HG02623 (cell line): ENCODE measurements around the gene MRO.
"Not testable (repeated sequence)": the region's sequence is repeated elsewhere in the genome, so short reads cannot be mapped to it uniquely, and the experiment has no call there.

Source experiments
- ATAC-seq: cut with Tn5 transposase; IDR thresholded peaks from one replicate; pipeline ENCODE4 v1.9.1; 2021; ENCODE audit warnings: moderate library complexity; ENCODE audit not compliant: unreplicated experiment

MRO gene

DNA sequence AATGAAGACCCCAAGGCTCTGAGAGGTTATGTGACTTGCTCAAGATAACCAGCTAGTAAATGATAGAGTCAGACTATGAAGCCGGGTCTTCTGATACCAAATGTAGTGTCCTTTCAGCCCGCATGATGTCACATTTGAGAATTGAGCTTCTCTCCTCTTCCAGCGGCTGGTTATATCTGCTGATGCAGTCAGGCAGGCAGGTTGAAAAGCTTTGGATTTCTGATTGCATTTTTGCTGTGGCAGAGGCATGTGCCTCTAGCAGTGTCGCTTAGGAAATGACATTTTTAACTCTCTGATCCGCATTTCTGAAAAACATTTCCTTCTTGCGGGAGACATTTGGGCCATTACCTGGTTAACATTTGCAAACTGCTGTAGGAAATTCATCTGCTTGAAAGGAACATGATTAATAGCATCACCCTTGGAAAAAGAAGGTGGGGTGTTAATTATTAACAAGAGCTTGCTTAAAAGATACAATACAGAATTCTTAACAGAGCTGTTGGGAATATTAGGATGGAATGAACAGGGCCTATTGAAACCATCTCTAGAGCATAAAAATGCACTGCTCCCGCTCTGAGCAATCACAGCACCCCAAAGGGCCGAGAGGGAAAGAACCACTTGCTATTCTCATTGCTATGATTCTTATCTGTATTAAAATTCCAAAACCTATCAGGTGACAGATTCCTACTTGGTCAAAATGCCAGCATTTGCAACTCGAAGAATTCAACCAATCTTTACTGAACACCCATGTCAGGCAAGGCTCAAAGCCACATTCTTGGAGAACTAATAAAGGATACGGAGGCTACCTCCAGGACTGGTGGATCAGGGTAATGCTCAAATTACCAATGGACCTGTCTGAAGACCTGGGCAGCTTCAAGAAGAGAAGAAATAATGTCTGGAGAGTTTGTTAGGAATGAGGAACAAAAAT lies 25.9 kb downstream of the MRO start:
- no peak for ATAC-seq

DNA sequence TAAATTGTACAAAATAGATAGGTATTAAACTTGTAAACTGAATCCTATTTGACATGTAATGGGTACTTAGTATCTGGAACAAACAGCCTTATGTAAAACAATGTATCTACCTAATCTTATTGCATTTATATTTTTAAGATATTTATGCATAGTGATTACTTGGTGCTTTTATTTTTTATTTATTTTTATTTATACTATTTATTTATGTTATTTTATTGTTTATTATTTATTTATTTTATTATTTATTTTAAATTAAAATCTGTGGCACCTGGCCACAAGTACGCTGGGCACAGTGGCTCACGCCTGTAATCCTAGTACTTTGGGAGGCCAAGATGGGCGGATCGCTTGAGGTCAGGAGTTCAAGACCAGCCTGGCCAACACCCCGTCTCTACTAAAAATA lies 26.9 kb downstream of the MRO start:
- no peak for ATAC-seq

DNA sequence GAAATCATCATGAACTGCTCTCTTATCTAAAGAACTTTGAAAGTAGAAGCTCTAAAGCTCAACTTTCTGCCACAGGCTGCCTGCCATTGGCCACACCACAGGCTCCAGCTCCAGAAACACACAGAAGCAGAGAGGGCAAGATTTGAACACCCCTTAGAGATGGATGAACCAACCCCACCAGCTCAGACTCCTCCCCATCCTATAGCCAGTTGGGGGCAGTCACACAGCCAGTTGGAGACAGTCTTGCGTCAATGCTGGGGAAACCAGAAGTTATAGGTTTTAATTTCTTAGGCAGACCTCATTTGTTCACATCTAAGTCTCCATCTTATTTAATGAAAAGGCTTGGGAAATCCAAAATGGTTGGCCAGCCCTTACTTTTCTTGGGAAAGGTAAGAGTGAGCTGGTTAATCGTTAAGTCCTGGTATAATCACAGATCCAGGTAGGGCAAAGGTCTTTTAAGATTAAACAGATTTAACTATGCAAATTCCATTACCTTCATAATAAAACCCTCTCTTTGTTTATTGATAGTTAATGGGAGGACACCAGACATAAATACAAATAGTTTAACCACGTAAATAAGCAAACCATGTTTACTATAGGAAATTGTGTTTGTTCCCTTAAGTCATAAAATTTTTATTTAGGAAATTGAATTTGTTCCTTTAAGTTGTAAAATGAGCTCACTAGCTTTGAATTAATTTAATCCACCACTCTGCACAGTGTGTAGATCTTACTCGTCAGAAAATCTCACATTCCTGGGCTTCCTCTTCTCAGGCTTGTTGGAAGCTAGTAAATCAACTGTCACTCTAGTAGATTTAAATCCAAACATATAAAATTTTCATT lies 28.0 kb downstream of the MRO start:
- no peak for ATAC-seq

DNA sequence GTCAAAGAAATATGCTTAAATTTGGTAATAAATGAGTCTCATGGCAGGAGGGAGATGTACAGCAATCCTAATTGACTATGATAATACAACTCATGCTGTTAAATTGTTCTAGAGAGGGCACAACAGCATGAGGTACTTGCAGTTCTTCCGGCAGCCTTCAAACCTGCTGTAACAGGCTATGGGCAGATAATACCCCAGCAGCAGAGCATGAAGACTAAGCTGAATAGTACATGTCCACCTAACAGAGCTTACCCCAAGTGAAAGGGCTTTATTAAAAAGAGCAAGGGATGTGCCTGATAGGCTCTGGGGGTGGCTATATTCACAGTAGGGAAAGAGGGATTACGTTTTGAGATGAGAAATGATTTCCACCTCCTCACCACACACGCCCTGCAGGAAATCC lies 28.9 kb downstream of the MRO start:
- no peak for ATAC-seq

DNA sequence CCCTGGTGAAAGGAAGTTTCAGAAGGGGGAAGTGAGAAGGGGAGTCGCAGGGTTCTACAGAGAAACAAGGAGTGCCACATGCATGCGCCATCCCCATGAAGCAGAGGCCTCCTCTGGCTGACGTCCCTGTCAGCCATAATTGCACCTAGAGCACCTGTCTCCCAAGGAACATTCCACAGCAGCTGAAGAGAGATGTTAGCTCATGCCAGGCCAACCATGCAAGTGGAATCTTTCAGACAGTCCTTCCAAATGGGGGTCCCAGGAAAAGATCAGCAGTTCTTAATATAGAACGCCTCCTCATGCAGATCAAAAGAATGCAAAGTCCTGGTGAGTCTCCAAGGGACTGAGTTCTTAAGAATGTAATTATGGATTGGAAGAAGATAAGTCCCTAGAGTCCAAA lies 29.6 kb downstream of the MRO start:
- ATAC-seq: no peak

DNA sequence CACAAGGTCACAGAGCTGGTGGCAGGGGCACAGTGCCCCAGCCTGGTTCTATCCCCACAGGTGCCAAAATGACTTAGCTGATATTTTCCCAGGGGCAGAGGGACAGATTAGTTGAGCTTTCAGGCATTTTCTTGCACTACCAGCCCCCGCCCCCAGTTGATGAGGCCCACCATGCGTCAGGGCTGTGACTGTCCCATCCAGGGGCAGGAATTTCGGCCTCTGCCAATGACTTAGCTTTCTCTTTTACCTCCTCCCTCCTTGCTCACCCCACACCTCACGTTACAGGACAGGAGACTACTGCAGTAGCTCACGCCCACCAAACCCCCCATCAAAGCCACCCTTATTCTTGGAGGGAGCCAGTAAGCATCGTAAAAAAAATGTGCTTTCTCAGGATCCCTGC lies 31.5 kb downstream of the MRO start:
- no peak for ATAC-seq

DNA sequence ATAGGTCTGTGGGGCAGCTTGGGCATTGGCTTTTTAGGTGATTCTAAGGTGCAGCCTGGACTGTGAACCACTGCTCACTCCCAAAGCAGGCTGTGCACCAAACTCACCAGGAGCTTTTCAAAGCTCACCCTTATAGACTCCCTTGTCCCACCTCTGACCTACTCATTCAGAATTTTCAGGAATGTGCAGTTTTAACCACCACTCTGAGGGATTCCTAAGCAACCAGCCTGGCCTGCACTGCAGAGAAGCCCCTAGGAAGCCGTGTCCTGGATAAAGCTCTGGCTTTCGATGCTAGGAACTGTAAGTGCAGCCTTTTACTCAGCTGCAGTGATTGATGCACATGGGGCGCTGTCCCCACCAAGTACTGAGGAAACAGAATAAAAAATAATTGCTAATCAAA lies 33.0 kb downstream of the MRO start:
- no peak for ATAC-seq

DNA sequence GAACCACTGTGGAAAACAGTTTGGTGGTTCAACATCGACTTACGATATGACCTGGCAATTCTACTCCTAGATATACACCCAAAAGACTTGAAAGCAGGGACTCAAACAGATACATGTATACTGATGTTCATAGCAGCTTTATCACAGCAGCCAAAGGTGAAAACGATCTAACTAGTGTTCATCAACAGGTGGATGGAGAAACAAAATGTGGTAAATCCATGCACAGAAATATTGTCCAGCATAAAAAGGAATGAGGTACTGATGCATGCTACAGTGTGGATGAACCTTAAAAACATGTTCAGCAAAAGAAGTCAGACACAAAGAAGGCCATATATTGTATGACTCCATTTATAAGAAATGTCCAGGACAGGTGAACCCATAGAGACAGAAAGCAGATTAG lies 36.3 kb downstream of the MRO start:
- ATAC-seq: no peak

DNA sequence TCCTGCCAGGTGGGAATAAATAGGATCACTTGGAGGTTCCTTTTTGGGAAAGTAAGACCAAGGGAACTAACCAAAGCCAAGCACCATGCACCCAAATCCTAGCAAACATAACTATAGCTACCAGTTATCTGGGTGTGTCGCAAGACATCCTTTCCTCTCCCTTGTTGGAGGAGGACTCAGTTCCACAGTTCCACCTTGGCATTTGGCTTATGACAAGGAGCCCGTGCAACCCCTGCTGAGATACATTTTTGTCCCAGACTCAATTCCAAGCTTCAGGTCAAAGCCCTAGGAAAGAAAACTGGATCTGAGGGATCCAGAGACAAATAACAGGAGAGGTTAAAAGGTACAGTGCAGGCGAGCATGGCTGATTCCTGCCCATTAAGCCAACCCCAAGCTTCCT lies 40.8 kb downstream of the MRO start:
- ATAC-seq: not testable (repeated sequence)

DNA sequence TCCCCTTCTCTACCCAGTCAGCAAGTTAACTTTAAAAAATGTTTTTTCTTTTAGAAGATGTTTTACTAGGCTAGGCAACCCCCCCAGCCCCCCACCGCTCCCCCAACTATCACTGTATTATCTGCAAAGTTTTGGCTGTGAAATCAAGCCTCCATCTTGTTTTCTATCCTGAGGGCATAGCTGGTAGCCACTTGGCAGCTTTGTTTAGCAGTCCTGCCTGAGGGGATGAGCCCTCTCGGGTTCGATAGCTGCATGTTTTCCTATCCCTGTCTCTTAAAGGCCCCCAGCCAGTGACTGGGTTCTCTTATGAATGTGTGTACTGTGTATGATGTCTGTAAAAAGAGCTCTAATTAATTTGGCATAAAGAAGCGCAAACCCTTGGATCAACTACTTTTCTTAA lies 43.4 kb downstream of the MRO start:
- ATAC-seq: no peak

DNA sequence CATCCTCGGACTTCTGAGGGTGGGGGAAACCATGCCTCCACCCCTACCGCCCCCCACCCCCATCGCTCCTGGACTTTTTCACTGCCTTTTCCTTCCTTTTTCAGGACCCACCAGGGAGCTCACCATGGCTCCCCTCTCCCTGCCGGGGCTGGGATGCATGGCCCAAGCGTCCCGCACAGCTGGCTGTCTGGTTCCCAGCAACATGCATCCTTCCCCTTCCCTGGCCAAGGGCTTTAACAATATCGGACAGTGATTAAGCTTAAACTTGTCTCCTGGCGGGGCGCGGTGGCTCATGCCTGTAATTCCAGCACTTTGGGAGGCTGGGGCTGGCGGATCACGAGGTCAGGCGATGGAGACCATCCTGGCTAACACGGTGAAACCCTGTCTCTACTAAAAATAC lies 44.1 kb downstream of the MRO start:
- no peak for ATAC-seq

DNA sequence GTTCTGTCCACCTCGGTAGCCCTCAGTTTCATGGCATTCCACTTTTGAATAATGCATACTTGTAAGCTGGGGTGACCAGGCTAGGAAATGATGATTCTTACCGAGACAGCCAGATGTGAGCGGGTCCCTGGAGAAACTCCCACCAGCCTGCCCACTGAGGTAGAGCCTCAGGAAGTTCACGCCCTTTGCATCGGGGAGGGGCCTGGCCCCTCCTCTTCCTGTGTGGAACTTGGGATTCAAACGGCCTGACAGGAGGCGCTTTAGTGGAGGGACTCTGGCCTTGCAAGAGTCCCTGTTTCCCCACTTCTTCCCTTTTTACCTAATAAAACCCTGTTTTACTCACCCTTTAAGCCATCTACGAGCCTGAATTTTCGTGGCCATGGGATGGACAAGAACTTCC lies 44.6 kb downstream of the MRO start:
- ATAC-seq: no peak

DNA sequence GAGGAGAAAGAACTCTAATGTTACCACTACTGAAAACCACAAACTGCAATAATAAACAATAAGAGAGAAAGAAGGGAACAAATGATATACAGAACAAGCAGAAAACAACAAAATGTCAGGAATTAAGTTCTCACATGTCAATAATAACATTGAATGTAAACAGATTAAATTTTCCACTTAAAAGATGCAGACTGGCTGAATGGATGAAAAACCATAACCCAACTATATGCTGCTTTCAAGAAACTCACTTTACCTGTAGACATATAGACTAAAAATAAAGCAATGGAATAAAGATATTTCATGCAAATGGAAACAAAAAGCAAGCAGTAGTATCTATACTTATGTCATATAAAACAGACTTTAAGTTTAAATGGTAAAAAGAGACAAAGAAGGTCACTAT lies 50.4 kb downstream of the MRO start:
- no peak for ATAC-seq

DNA sequence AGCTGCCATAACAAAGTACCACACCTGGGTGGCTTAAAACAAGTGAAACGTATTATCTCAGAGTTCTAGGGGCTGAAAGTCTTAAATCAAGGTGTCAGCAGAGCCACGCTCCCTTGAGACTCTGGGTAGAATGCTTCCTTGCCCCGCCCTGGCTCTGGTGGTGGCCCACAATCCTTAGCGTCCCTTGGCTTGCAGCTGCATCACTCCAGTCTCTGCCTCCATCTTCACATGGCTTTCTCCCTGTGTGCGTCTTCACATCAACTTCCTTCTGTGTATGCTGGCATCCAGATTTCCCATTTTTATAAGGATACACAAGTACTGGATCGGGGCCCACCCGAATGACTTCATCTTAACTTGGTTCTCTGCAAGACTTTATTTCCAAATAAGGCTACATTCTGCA lies 62.5 kb downstream of the MRO start:
- ATAC-seq: no peak

DNA sequence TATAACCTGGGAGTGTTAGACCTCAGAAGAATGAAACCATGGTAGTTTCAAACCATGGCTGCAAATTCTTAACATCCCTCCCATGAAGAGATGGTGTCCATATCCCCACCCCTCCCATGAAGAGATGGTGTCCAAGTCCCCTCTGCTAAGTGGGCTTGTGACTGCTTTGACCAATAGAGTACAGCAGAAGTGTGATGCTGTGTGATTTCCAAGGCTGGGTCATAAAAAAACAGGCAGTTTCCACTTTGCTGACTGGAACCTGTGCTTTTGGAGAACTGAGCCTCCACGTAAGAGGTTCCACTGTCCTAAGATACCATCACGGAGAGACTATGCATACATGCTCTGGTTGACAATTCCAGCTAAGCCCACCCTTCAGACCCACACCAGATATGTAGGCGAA lies 65.5 kb downstream of the MRO start:
- no peak for ATAC-seq

DNA sequence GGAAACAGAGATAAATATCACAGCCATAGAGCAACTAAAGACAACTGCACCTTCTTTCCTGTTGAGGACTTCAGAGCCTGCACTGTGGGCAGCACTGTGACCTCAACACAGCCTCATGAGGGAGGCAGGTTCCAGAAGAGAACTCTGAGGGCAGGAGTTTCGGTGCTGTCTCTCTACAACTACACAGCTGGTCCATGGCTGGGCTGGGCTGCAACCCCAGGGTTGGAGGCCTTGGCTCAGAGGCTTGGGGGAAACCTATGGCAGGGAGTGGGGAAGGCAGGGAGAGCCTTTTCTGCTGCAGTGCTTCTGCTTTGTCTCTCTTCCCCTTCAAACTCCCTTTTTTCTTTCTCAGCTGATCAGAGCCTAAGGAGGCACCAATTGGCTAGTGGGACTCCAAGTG lies 66.5 kb downstream of the MRO start:
- ATAC-seq: no peak

DNA sequence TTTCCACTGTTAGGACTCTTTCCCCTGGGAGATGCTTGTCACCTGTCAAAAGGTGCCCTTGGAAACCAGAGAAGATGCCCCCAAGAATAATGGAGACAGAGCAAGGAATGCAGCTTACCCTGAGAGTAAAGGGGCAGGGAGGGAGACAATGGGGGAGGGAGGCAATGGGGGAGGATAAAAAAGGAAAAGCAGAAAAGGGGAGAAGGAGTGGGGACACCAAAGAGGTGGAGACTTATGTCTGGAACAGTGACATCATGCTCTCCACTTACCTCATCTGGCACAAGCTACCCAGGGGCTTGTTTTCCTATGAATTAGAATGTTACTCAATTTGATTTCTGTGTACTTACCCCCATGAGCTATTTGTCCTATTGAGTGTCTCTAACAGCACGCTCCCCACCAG lies 67.9 kb downstream of the MRO start:
- no peak for ATAC-seq

DNA sequence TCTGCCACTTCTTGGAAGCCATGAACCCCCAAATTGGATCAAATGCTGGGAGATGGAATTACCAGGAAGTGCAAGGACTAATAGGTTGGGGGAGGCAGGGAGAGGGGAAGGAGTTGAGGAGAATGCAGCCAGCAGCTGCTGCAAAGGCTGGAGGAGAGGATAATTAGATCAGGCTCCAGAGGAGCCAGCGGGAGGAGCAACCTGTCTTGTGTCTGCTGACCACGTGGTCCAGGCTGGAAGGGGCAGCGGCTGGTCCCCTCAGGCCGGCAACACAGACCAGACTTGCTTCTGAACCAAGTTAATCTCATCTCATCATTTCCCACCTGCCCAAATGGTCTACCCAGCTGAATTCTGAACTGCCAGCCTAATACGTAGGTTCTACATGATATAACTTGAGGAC lies 68.3 kb downstream of the MRO start:
- ATAC-seq: no peak

DNA sequence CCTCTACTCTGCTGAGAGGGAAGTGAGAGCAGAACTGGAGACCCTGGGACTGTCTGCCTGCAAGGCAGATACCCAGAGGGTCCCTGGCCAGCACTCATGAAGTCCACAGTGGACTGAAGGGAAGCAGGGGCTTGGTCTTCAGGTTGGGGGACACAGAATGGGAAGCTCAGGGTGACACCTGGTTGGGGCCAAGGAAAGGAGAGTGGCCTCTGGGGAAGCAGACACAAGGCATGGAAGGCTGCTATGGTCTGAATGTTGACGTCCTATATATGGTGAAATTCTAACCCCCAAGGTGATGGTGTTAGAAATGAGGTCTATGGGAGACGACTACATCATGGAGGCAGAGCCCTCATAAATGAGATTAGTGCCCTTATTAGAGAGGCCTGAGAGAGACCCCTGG lies 69.3 kb downstream of the MRO start:
- ATAC-seq: no peak

DNA sequence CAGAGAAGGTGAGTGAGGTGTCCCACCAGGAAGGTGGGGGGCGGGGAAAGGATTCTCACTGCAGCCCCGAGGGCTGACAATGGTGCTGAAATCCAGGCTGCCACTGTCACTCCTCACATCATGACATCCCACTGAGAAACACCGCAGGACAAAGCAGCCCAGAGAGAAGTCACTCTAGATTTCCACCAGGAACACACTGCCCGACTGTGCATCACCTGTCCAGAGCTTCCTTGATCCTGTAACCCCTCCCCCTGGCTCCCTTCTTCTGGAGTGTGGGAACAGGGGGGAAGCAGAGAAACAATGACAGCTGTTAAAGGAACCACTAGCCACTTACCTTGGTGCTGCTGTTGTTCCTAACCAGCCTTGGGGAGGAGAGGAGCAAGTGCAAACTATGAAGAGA lies 69.9 kb downstream of the MRO start:
- ATAC-seq: no peak

DNA sequence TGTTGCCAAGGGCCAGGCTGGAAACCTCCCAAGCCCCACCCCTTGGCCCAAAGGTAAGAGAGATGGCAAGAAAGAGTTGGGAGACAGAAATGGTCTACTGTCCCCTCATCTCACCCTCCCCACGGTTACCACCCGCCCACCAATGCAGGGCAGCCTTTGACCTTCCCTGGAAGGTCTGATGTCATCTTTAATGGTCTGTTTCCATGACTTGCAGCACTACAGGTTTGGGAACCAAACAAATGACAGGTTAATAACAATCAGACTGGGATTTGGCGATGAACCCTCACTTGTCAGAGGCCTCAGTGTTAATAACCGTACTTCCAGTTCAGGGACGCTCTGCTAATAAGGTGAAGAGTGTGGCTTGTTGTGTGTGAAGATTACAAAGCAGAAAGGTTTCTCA lies 70.4 kb downstream of the MRO start:
- no peak for ATAC-seq
